ENCODE data around the gene SULT2A1.

SULT2A1 gene

DNA sequence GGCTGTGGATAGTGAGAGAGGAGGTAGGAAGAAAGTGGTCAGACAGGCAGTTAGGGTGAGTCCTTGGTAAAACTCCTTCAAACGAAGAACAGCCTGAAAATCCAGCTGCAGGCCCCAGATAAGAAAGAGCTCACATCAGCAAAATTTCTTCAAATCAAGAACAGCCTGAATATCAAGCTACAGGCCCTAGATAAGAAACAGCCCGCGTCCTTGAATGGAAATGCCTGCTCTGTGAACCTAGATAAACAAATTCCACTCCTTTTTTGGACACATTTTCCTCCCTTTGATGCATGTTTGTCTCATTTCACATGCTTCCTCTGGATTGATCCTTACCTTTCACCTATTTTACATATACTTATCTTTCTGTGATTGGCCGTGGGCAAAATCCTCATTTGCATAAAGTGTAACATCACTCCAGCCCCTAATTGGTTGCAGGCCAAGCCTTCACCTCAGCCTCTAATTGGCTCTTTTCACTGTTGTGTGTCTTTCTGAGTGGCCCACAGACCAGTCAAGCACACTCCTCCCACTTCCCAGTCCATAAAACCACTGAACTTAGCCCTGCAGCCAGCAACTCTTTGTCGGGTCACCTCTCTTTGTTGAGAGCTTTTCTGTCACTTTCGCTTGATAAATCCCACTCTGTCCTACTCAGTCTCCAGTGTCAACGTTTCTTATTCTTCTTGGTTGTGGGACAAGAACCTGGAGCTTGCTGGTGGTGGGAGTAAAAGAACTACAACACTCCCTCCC lies 6.0 kb upstream of the SULT2A1 start:
- Histone ChIP-seq H4K8ac (ENCODE audit: low read depth, low read length) (no peak overlapping the region), H3K79me2 (ENCODE audit: control insufficient read depth, insufficient read depth, low read length) (no peaks in the 10 kb centered on the region), H3K4ac (ENCODE audit: low read depth, low read length) (no peak overlapping the region), H3K27me3 (ENCODE audit: insufficient read depth, low read length, poor library complexity) (no peaks in the 10 kb centered on the region), H3K79me1 (ENCODE audit: low read length) (no peaks in the 10 kb centered on the region), H3K27ac (ENCODE audit: low read depth, low read length) (peak overlapping the region; percentile 86), H2BK120ac (ENCODE audit: low read depth, low read length) (no peak overlapping the region), H2BK15ac (replicated peaks; ENCODE audit: low read depth) (no peak overlapping the region), H3K9ac (ENCODE audit: low read length) (no peak overlapping the region), H2BK5ac (ENCODE audit: low read length) (no peak overlapping the region), H3K4me3 (ENCODE audit: low read length) (no peak overlapping the region), H3K4me1 (ENCODE audit: control insufficient read depth, low read depth, low read length) (no peaks in the 10 kb centered on the region), H2AK5ac (ENCODE audit: low read length) (no peak overlapping the region), H4K5ac (ENCODE audit: low read length) (no peak overlapping the region), H3K23ac (ENCODE audit: low read length) (no peak overlapping the region), H3K36me3 (ENCODE audit: control insufficient read depth, insufficient read depth, low read length) (no peaks in the 10 kb centered on the region), H3K4me2 (ENCODE audit: low read length) (no peak overlapping the region), H3K56ac (ENCODE audit: low read length) (no peak overlapping the region), H3K18ac (ENCODE audit: low read length) (no peak overlapping the region)
- DNase-seq = peak; percentile 88
- no CpG with 5 or more reads among the region's 7 CpGs for WGBS (ENCODE audit: extremely low coverage, insufficient coverage, low lambda C conversion rate)

GRCh38 chr19:47891622-47891922 lies 5.5 kb upstream of the SULT2A1 start:
- no peak overlapping the region for H3K23ac ChIP-seq (ENCODE audit: low read length)
- no peak overlapping the region for H3K4me3 ChIP-seq (ENCODE audit: low read length)
- H3K79me1 ChIP-seq (ENCODE audit: low read length) = no peaks in the 10 kb centered on the region
- no peaks in the 10 kb centered on the region for H3K27me3 ChIP-seq (ENCODE audit: insufficient read depth, low read length, poor library complexity)
- no peak overlapping the region for H3K18ac ChIP-seq (ENCODE audit: low read length)
- H3K9ac ChIP-seq (ENCODE audit: low read length) = no peak overlapping the region
- H3K56ac ChIP-seq (ENCODE audit: low read length) = no peak overlapping the region
- no peak overlapping the region for H3K4ac ChIP-seq (ENCODE audit: low read depth, low read length)
- H3K36me3 ChIP-seq (ENCODE audit: control insufficient read depth, insufficient read depth, low read length) = no peaks in the 10 kb centered on the region
- H4K5ac ChIP-seq (ENCODE audit: low read length) = no peak overlapping the region
- no peak overlapping the region for H2BK5ac ChIP-seq (ENCODE audit: low read length)
- no peaks in the 10 kb centered on the region for H3K79me2 ChIP-seq (ENCODE audit: control insufficient read depth, insufficient read depth, low read length)
- H3K4me2 ChIP-seq (ENCODE audit: low read length) = no peak overlapping the region
- peak overlapping the region; percentile 86 for H3K27ac ChIP-seq (ENCODE audit: low read depth, low read length)
- H4K8ac ChIP-seq (ENCODE audit: low read depth, low read length) = no peak overlapping the region
- no peaks in the 10 kb centered on the region for H3K4me1 ChIP-seq (ENCODE audit: control insufficient read depth, low read depth, low read length)
- no CpG with 5 or more reads among the region's 2 CpGs for WGBS (ENCODE audit: extremely low coverage, insufficient coverage, low lambda C conversion rate)
- peak; percentile 87 for DNase-seq
- no peak overlapping the region for H2BK120ac ChIP-seq (ENCODE audit: low read depth, low read length)
- no peak overlapping the region for H2BK15ac ChIP-seq (replicated peaks; ENCODE audit: low read depth)
- no peak overlapping the region for H2AK5ac ChIP-seq (ENCODE audit: low read length)

DNA sequence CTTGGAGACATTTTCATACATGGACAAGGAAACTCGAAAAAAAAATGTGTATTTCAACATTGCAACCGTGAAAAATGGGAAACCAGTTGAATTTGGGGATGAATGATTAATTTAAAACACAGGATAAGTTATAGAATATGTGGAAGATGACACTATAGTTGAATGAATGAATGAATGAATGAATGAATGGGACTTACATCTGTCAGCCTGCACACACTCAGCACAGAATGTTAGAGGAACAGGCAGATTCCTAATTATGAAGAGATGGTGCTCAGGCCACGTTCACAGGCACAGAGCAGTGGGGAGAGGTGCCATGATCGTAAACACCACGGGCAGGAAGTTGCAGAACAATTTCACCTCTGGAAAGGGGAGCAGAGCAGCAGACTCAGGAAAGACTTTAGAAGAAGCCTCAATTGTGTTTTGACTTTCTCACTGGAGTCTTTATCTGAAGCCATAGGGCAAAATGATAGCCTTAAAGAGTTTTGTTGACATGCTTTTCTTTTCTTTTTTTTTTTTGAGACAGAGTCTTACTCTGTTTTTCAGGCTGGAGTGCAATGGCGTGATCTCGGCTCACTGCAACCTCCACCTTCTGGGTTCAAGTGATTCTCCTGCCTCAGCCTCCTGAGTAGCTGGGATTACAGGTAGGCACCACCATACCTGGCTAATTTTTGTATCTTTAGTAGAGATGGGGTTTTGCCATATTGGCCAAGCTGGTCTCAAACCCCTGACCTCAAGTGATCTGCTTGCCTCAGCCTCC lies 4.9 kb upstream of the SULT2A1 start:
- Histone ChIP-seq H3K79me1 (ENCODE audit: low read length) (no peaks in the 10 kb centered on the region), H3K9ac (ENCODE audit: low read length) (no peak overlapping the region), H3K4me3 (ENCODE audit: low read length) (no peak overlapping the region), H3K4me1 (ENCODE audit: control insufficient read depth, low read depth, low read length) (no peaks in the 10 kb centered on the region), H3K4me2 (ENCODE audit: low read length) (no peak overlapping the region), H2AK5ac (ENCODE audit: low read length) (no peak overlapping the region), H2BK5ac (ENCODE audit: low read length) (no peak overlapping the region), H3K18ac (ENCODE audit: low read length) (no peak overlapping the region), H3K27ac (ENCODE audit: low read depth, low read length) (peak overlapping the region; percentile 10), H4K8ac (ENCODE audit: low read depth, low read length) (no peak overlapping the region), H3K56ac (ENCODE audit: low read length) (no peak overlapping the region), H4K5ac (ENCODE audit: low read length) (no peak overlapping the region), H2BK15ac (replicated peaks; ENCODE audit: low read depth) (no peak overlapping the region), H3K4ac (ENCODE audit: low read depth, low read length) (no peak overlapping the region), H3K79me2 (ENCODE audit: control insufficient read depth, insufficient read depth, low read length) (no peaks in the 10 kb centered on the region), H3K23ac (ENCODE audit: low read length) (no peak overlapping the region), H3K27me3 (ENCODE audit: insufficient read depth, low read length, poor library complexity) (no peaks in the 10 kb centered on the region), H3K36me3 (ENCODE audit: control insufficient read depth, insufficient read depth, low read length) (no peaks in the 10 kb centered on the region), H2BK120ac (ENCODE audit: low read depth, low read length) (no peak overlapping the region)
- DNase-seq = no peak
- no CpG with 5 or more reads among the region's 7 CpGs for WGBS (ENCODE audit: extremely low coverage, insufficient coverage, low lambda C conversion rate)

DNA sequence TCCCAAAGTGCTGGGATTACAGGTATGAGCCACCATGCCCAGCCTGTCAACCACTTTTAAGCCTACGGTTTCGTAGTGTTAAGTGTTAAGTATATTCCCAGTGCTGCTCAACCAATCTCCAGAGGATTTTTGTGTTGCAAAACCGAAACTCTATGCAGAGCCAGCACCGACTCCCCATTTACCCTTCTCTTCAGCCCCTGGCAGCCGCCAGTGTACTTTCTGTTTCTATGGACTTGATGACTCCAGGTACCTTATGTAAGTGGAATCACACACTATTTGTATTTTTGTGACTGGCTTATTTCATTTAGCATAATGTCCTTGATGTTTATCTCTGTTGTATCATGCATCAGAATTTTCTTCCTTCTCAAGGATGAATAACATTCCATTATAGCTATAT lies 1.1 kb downstream of the SULT2A1 start:
- H3K79me2 ChIP-seq (ENCODE audit: control insufficient read depth, insufficient read depth, low read length) = no peaks in the 10 kb centered on the region
- H3K4me1 ChIP-seq (ENCODE audit: control insufficient read depth, low read depth, low read length) = no peaks in the 10 kb centered on the region
- H2BK5ac ChIP-seq (ENCODE audit: low read length) = no peak overlapping the region
- no peak overlapping the region for H3K4me2 ChIP-seq (ENCODE audit: low read length)
- no peak overlapping the region for H2AK5ac ChIP-seq (ENCODE audit: low read length)
- no CpG with 5 or more reads among the region's 5 CpGs for WGBS (ENCODE audit: extremely low coverage, insufficient coverage, low lambda C conversion rate)
- no peak overlapping the region for H3K23ac ChIP-seq (ENCODE audit: low read length)
- H3K4ac ChIP-seq (ENCODE audit: low read depth, low read length) = no peak overlapping the region
- no peak for DNase-seq
- H3K4me3 ChIP-seq (ENCODE audit: low read length) = no peak overlapping the region
- H4K8ac ChIP-seq (ENCODE audit: low read depth, low read length) = no peak overlapping the region
- no peak overlapping the region for H4K5ac ChIP-seq (ENCODE audit: low read length)
- H3K56ac ChIP-seq (ENCODE audit: low read length) = no peak overlapping the region
- no peak overlapping the region for H2BK15ac ChIP-seq (replicated peaks; ENCODE audit: low read depth)
- no peak overlapping the region for H2BK120ac ChIP-seq (ENCODE audit: low read depth, low read length)
- H3K18ac ChIP-seq (ENCODE audit: low read length) = no peak overlapping the region
- H3K27me3 ChIP-seq (ENCODE audit: insufficient read depth, low read length, poor library complexity) = no peaks in the 10 kb centered on the region
- H3K79me1 ChIP-seq (ENCODE audit: low read length) = no peaks in the 10 kb centered on the region
- H3K36me3 ChIP-seq (ENCODE audit: control insufficient read depth, insufficient read depth, low read length) = no peaks in the 10 kb centered on the region
- H3K9ac ChIP-seq (ENCODE audit: low read length) = no peak overlapping the region
- no peak overlapping the region for H3K27ac ChIP-seq (ENCODE audit: low read depth, low read length)

- no CpG with 5 or more reads among the region's 3 CpGs for WGBS (ENCODE audit: extremely low coverage, insufficient coverage, low lambda C conversion rate)
- Histone ChIP-seq H3K36me3 (ENCODE audit: control insufficient read depth, insufficient read depth, low read length) (no peaks in the 10 kb centered on the region), H4K5ac (ENCODE audit: low read length) (no peak overlapping the region)
Observed at GRCh38 chr19:47882890-47883289, 3.2 kb downstream of the SULT2A1 start.

More at GRCh38 chr19:47882890-47883289, 3.2 kb downstream of the SULT2A1 start:
- H3K79me2 ChIP-seq (ENCODE audit: control insufficient read depth, insufficient read depth, low read length) = no peaks in the 10 kb centered on the region
- no peak overlapping the region for H3K56ac ChIP-seq (ENCODE audit: low read length)
- H2AK5ac ChIP-seq (ENCODE audit: low read length) = no peak overlapping the region
- no peak overlapping the region for H3K4ac ChIP-seq (ENCODE audit: low read depth, low read length)
- H3K27me3 ChIP-seq (ENCODE audit: insufficient read depth, low read length, poor library complexity) = no peaks in the 10 kb centered on the region
- H3K27ac ChIP-seq (ENCODE audit: low read depth, low read length) = no peak overlapping the region
- H3K4me2 ChIP-seq (ENCODE audit: low read length) = no peak overlapping the region
- no peak overlapping the region for H2BK120ac ChIP-seq (ENCODE audit: low read depth, low read length)
- no peak for DNase-seq
- no peak overlapping the region for H4K8ac ChIP-seq (ENCODE audit: low read depth, low read length)
- no peak overlapping the region for H3K18ac ChIP-seq (ENCODE audit: low read length)
- H3K4me3 ChIP-seq (ENCODE audit: low read length) = no peak overlapping the region
- H3K79me1 ChIP-seq (ENCODE audit: low read length) = no peaks in the 10 kb centered on the region
- no peak overlapping the region for H3K9ac ChIP-seq (ENCODE audit: low read length)
- no peak overlapping the region for H2BK15ac ChIP-seq (replicated peaks; ENCODE audit: low read depth)
- no peak overlapping the region for H2BK5ac ChIP-seq (ENCODE audit: low read length)
- no peaks in the 10 kb centered on the region for H3K4me1 ChIP-seq (ENCODE audit: control insufficient read depth, low read depth, low read length)
- no peak overlapping the region for H3K23ac ChIP-seq (ENCODE audit: low read length)

All from mesendoderm (in vitro differentiated cells).